OCI-LY1 (cell line): ENCODE results near the gene PEAK1.

ENCODE experiments used
- H2AFZ ChIP-seq: fragments of 200-600 bp; sonication (generic), shearing (Covaris generic); 2 replicates; pipeline ENCODE4 v1.6.0; 2014; ENCODE audit warnings: antibody characterized with exemption, mild to moderate bottlenecking, low read length
- H3F3A ChIP-seq: fragments of 200-600 bp; sonication (generic), shearing (Covaris generic); 2 replicates; pipeline ENCODE4 v1.6.0; 2014; ENCODE audit warnings: mild to moderate bottlenecking, antibody characterized with exemption, low read length, moderate library complexity; ENCODE audit not compliant: insufficient read depth
- H3K27ac ChIP-seq: fragments of 200-600 bp; sonication (generic); 2 replicates; pipeline ENCODE4 v1.5.1; 2014; ENCODE audit warnings: low read length, mixed run types, mild to moderate bottlenecking, low read depth; ENCODE audit not compliant: poor library complexity, severe bottlenecking
- H3K27me3 ChIP-seq: fragments of 200-600 bp; sonication (generic); 2 replicates; pipeline ENCODE4 v1.6.0; 2014; ENCODE audit warnings: antibody characterized with exemption, mild to moderate bottlenecking, low read length, moderate library complexity; ENCODE audit not compliant: insufficient read depth
- H3K36me3 ChIP-seq: fragments of 200-600 bp; sonication (generic); 2 replicates; pipeline ENCODE4 v1.6.1; 2014; ENCODE audit warnings: mild to moderate bottlenecking, antibody characterized with exemption, low read length, moderate library complexity, mixed read lengths; ENCODE audit not compliant: insufficient read depth
- H3K4me1 ChIP-seq: fragments of 200-600 bp; sonication (generic); 2 replicates; pipeline ENCODE4 v1.5.1; 2014; ENCODE audit warnings: mild to moderate bottlenecking, low read length, moderate library complexity; ENCODE audit not compliant: insufficient read depth, severe bottlenecking
- H3K4me2 ChIP-seq: fragments of 200-600 bp; sonication (generic), shearing (Covaris generic); 2 replicates; pipeline ENCODE4 v1.6.1; 2014; ENCODE audit warnings: low read length
- H3K4me3 ChIP-seq: fragments of 200-600 bp; sonication (generic); 2 replicates; pipeline ENCODE4 v1.5.1; 2014; ENCODE audit warnings: low read length, low read depth, mild to moderate bottlenecking, mixed read lengths; ENCODE audit not compliant: poor library complexity, severe bottlenecking
- H3K79me2 ChIP-seq: fragments of 200-600 bp; shearing (Covaris generic); 2 replicates; pipeline ENCODE4 v1.6.1; 2016; ENCODE audit warnings: mixed run types, low read length, mixed read lengths; ENCODE audit not compliant: insufficient read depth
- H3K9ac ChIP-seq: fragments of 200-600 bp; sonication (generic), shearing (Covaris generic); 2 replicates; pipeline ENCODE4 v1.6.1; 2014; ENCODE audit warnings: mild to moderate bottlenecking, low read length, mixed read lengths
- H3K9me2 ChIP-seq: fragments of 200-600 bp; sonication (generic), shearing (Covaris generic); 2 replicates; pipeline ENCODE4 v1.6.1; 2014; ENCODE audit warnings: low read depth, mild to moderate bottlenecking, low read length, mixed read lengths
- H3K9me3 ChIP-seq: fragments of 200-600 bp; shearing (Covaris generic); 2 replicates; pipeline ENCODE4 v1.6.1; 2014; ENCODE audit warnings: low read length, mixed read lengths
- H4K20me1 ChIP-seq: fragments of 200-600 bp; sonication (generic), shearing (Covaris generic); 2 replicates; pipeline ENCODE4 v1.6.0; 2016; ENCODE audit warnings: mild to moderate bottlenecking, low read length; ENCODE audit not compliant: insufficient read depth
- EZH2 ChIP-seq: fragments of 200-600 bp; sonication (generic), shearing (Covaris generic); IDR thresholded peaks from 2 replicates; pipeline ENCODE4 v1.8.0; 2017; ENCODE audit warnings: borderline replicate concordance, mixed run types, mild to moderate bottlenecking, antibody characterized with exemption, low read length, moderate library complexity, mixed read lengths
- TF ChIP-seq, protein P1 (sequence below): fragments of 200-600 bp; sonication (generic), shearing (Covaris generic); IDR thresholded peaks from 2 replicates; pipeline ENCODE4 v1.5.1; 2017; ENCODE audit warnings: mild to moderate bottlenecking, antibody characterized with exemption, low read length, moderate library complexity, mixed read lengths

The PEAK1 gene

DNA sequence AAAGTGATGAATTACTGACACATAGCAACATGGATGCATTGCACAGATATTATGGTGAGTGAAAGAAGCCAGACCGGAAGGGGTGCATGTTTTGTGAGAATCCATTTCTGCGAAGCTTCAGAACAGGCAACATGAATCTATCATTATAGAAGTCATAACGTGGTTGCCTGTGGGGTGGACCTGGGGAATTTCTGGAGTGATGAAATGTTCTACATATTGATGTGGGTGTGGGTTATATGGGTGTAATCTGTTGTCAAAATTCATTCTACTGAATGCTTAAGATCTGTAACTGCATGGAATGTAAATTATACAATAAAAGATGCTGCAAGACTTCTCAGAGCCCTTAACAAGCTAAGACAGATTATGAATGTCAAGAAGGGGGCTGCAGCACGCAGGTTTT is 323.8 kb downstream of the PEAK1 start:
- Histone ChIP-seq H3K36me3 (no peaks in the 10 kb centered on the region), H3K79me2 (no peaks in the 10 kb centered on the region), H3K4me1 (no peaks in the 10 kb centered on the region), H3K9me2 (no peaks in the 10 kb centered on the region), H2AFZ (no peak overlapping the region), H3K4me3 (no peak overlapping the region), H3K4me2 (no peak overlapping the region), H4K20me1 (no peaks in the 10 kb centered on the region), H3F3A (no peaks in the 10 kb centered on the region), H3K9ac (no peak overlapping the region), H3K27me3 (no peaks in the 10 kb centered on the region), H3K9me3 (no peaks in the 10 kb centered on the region), H3K27ac (no peak overlapping the region)
- no peak for TF ChIP-seq EZH2
- TF ChIP-seq, protein P1, sequence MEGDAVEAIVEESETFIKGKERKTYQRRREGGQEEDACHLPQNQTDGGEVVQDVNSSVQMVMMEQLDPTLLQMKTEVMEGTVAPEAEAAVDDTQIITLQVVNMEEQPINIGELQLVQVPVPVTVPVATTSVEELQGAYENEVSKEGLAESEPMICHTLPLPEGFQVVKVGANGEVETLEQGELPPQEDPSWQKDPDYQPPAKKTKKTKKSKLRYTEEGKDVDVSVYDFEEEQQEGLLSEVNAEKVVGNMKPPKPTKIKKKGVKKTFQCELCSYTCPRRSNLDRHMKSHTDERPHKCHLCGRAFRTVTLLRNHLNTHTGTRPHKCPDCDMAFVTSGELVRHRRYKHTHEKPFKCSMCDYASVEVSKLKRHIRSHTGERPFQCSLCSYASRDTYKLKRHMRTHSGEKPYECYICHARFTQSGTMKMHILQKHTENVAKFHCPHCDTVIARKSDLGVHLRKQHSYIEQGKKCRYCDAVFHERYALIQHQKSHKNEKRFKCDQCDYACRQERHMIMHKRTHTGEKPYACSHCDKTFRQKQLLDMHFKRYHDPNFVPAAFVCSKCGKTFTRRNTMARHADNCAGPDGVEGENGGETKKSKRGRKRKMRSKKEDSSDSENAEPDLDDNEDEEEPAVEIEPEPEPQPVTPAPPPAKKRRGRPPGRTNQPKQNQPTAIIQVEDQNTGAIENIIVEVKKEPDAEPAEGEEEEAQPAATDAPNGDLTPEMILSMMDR = no peak

DNA sequence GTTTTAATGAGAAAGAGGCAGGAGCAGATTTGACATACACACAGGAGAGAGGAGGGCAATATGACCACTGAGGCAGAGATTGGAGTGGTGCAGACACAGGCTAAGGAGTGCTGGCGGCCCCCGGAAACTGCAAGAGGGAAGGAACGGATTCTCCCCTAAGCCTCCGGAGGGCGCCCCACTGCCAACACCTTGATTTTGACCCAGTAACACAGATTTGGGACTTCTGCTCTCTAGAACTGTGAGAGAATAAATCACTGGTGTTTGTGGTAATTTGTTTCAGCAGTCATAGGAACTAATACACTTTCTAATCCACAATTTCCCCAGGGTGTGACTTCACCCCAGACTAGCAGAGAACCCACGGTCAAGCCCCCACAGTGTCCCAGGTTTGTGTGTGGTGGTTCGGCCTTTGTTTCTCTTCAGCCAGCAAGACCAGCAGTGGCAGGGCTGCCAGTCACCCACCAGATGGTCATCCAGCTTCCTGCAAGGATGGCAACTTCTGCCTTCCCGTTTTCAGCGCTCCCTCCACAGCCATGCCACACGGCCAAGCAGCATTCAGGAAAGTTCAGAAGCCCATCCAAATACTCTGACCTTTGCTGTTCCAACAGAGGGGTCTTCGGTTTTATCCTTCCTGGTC is 325.4 kb downstream of the PEAK1 start:
- Histone ChIP-seq H3K9ac (no peak overlapping the region), H3K4me3 (no peak overlapping the region), H3K9me3 (no peaks in the 10 kb centered on the region), H3K4me1 (no peaks in the 10 kb centered on the region), H3K9me2 (no peaks in the 10 kb centered on the region), H3K79me2 (no peaks in the 10 kb centered on the region), H3F3A (no peaks in the 10 kb centered on the region), H3K36me3 (no peaks in the 10 kb centered on the region), H3K4me2 (no peak overlapping the region), H3K27ac (no peak overlapping the region), H4K20me1 (no peaks in the 10 kb centered on the region), H3K27me3 (no peaks in the 10 kb centered on the region), H2AFZ (no peak overlapping the region)
- no peak for TF ChIP-seq EZH2
- TF ChIP-seq, protein P1 = peak; percentile 38

DNA sequence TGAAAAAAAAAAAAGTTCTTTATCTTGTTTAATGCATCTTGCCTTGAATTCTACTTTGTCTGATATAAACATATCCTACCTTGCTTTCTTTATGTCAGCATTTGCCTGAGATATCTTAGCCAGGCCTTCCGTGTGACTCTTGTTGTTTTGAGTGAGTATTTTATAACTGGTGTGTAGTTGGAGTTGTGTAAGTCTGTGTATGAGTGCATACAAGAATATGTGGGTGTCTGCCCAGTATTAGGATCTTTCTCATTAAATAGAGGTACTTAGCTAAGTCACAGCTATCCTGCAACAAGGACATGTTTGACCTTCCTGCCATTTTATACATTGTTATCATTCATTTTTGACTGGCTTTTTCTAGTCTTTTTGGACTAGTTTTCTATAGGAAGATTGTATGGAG is 326.5 kb downstream of the PEAK1 start:
- H3K79me2 ChIP-seq = no peaks in the 10 kb centered on the region
- no peaks in the 10 kb centered on the region for H3K9me3 ChIP-seq
- TF ChIP-seq EZH2 = no peak
- TF ChIP-seq, protein P1 = no peak
- H3K36me3 ChIP-seq = no peaks in the 10 kb centered on the region
- H3K4me3 ChIP-seq = no peak overlapping the region
- no peaks in the 10 kb centered on the region for H4K20me1 ChIP-seq
- H3K27me3 ChIP-seq = no peaks in the 10 kb centered on the region
- H3K9me2 ChIP-seq = no peaks in the 10 kb centered on the region
- H2AFZ ChIP-seq = no peak overlapping the region
- H3K4me1 ChIP-seq = no peaks in the 10 kb centered on the region
- no peaks in the 10 kb centered on the region for H3F3A ChIP-seq
- H3K9ac ChIP-seq = no peak overlapping the region
- no peak overlapping the region for H3K27ac ChIP-seq
- no peak overlapping the region for H3K4me2 ChIP-seq
